MM.1S (cell line): ENCODE measurements around the gene CCDC17.

Source experiments
- CTCF ChIP-seq: fragments of 300-600 bp; sonication (generic); IDR thresholded peaks from 2 replicates; pipeline ENCODE4 v1.5.1; 2016; ENCODE audit warnings: antibody characterized with exemption, low read length, mixed read lengths
- EZH2 ChIP-seq: fragments of 300-600 bp; sonication (generic); optimal IDR thresholded peaks from 2 replicates; pipeline ENCODE3; 2017; ENCODE audit warnings: low read depth, mild to moderate bottlenecking, antibody characterized with exemption, low read length, mixed read lengths

DNA sequence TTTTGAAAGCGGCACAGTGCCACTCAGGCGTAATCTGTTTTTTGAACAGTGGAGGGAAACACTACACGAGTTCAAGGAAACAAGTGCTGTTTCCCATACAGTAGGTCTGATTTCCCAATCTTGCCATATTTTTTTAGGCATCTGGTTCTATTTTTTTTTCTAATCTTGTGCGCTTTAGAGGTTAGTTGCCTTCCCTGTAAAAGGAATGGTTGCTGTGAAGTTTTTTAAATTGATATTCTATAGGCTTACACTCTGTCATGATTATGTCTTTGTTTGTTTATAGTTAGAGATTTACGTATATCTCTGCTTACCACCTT, 38.8 kb downstream of the CCDC17 start:
- TF ChIP-seq CTCF (no peak), EZH2 (no peak)
